GM12891 (cell line): ENCODE results near the gene CIPC.

ENCODE experiments used
- DNase-seq: peaks from one replicate; pipeline ENCODE4 v3.0.0; 2011; ENCODE audit warnings: low spot score; ENCODE audit not compliant: insufficient read length
- FAIRE-seq: peaks from 2 replicates; lab custom pipeline; 2011; peaks lifted over from hg19 to GRCh38; lab: Jason Lieb, UNC
- PAX5 ChIP-seq: IDR thresholded peaks from 2 replicates; pipeline ENCODE4 v1.6.1; 2011; ENCODE audit warnings: low read length, moderate library complexity, mild to moderate bottlenecking; ENCODE audit not compliant: insufficient read depth, severe bottlenecking
- POLR2A ChIP-seq: IDR thresholded peaks from 2 replicates; pipeline ENCODE4 v1.6.1; 2011; ENCODE audit warnings: low read depth, low read length, control low read depth
- POLR2AphosphoS5 ChIP-seq: IDR thresholded peaks from 2 replicates; pipeline ENCODE4 v1.6.1; 2011; ENCODE audit warnings: low read depth, low read length, control low read depth
- POU2F2 ChIP-seq: IDR thresholded peaks from 2 replicates; pipeline ENCODE4 v1.6.1; 2011; ENCODE audit warnings: low read depth, mild to moderate bottlenecking, control low read depth, low read length, moderate library complexity
- SPI1 ChIP-seq: IDR thresholded peaks from 2 replicates; pipeline ENCODE4 v1.6.1; 2011; ENCODE audit warnings: low read depth, low read length, control low read depth
- TAF1 ChIP-seq: IDR thresholded peaks from 2 replicates; pipeline ENCODE4 v1.6.1; 2011; ENCODE audit warnings: low read depth, low read length, control low read depth

CIPC gene

DNA sequence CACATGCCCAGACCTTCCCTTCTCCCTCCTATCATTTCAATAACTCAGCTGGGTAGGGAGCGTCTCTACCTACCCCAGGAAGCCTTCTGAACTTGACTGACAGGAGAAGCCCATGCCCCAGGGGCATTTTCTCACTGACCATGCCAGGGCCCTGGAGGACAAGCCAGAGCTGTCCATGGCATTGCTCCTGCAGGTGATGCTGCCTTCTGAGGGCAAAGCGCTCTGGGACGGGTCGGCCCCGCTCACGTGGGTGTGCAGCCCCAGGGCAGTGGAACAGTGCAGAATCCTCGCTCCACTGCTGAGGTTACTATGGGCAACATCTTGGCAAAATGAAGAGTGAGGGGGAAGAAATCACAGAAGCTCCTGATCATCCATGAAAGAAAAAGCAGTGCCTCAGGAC, 28.5 kb upstream of the CIPC start:
- FAIRE-seq (no peak), DNase-seq (no peak)
- TF ChIP-seq POU2F2 (no peak), POLR2AphosphoS5 (no peak), PAX5 (no peak), POLR2A (no peak), TAF1 (no peak), SPI1 (no peak)

DNA sequence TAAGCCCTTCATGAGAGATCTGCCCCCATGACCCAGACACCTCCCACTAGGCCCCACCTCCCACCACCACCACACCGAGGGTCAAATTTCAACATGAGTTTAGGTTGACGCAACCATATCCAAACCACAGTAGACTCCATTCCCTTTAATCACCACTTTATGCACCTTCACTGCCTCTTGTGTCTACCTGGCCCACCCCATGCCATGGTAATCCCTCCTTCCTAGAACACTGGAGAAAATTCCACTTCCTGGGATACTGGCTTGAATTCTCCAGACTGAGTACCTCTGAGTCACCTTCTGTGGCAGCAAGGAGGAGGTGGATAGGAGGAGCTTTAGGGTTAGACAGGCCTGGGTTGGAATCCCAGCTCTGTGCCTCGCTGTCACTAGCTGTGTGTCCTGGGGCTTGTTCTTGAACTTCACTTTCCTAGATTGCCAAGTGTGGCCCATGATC, 26.1 kb upstream of the CIPC start:
- FAIRE-seq (no peak), DNase-seq (no peak)
- TF ChIP-seq POLR2AphosphoS5 = no peak
- no peak for TF ChIP-seq SPI1
- no peak for TF ChIP-seq POU2F2
- TF ChIP-seq PAX5 = no peak
- TF ChIP-seq POLR2A = no peak

DNA sequence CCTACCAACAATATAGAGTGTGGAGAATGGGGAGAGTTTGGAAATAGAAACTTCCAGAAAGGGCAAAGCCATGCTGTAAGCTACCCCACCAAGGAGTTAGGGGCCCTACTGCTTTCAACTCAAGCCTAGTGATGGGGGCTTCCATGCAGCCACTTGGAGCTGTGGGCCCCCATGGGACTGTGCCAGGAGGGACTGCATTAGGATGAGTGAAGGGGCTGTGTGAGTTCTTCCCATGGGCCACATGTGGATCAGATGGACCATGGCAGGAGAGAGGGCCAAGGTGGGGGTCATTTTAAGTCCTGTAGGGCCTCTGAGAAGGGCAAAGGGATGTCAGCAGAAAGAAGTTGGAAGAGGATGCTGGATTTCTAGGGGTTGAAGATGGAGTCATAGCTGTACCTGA, 23.1 kb upstream of the CIPC start:
- no peak for TF ChIP-seq SPI1
- no peak for TF ChIP-seq PAX5
- TF ChIP-seq POLR2A = no peak
- TF ChIP-seq TAF1 = no peak
- no peak for TF ChIP-seq POLR2AphosphoS5
- no peak for TF ChIP-seq POU2F2
- no peak for FAIRE-seq

DNA sequence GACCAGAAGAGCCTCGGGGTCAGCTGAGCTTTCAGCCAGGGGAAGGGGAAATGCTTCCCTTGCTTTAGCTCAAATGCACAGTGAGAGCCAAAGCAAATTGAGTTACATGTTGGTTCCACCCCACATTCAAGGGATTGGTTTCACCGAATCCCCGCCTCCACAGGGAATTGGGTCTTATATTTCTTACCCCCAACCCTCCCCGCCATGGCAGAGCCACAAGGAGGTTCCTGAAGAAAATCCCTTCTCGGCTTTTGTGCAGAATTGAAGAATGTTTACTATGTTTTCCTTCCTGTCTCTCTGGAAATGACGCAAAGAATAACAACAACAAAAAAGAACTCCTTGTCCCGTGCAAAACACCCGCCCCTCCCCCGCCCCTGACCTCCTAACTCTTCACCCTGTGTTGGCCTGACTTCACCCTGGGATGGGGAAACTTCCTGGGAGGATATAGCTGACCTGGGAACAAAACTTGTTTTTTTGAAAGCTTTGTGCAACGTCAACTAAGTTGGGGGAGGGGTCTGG, 21.9 kb upstream of the CIPC start:
- TF ChIP-seq POU2F2 (no peak), POLR2AphosphoS5 (no peak), POLR2A (no peak), TAF1 (no peak), PAX5 (no peak), SPI1 (no peak)
- FAIRE-seq (no peak), DNase-seq (no peak)

More for the DNA sequence above, 23.1 kb upstream of the CIPC start:
- DNase-seq = no peak

DNA sequence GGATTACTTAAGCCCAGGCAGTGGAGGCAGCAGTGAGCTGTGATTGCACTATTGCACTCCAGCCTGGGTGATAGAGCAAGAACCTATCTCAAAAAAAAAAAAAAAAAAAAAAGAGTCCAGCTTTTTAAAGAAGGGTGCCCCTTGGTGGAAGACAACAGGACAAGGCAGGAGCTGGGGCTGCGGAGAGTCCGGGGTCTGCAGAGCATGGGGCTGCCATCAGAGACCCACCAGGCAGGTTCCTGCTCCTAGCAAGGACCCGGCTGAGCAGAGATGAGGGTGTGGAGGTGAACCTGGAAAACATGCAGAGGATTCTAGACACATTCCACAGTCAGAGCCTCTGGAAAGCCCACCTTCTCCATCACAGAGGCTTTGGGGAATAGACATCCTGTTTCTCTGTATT, 21.0 kb upstream of the CIPC start:
- DNase-seq (no peak), FAIRE-seq (no peak)
- TF ChIP-seq POU2F2 (no peak), PAX5 (no peak), POLR2AphosphoS5 (no peak), TAF1 (no peak), POLR2A (no peak), SPI1 (no peak)

DNA sequence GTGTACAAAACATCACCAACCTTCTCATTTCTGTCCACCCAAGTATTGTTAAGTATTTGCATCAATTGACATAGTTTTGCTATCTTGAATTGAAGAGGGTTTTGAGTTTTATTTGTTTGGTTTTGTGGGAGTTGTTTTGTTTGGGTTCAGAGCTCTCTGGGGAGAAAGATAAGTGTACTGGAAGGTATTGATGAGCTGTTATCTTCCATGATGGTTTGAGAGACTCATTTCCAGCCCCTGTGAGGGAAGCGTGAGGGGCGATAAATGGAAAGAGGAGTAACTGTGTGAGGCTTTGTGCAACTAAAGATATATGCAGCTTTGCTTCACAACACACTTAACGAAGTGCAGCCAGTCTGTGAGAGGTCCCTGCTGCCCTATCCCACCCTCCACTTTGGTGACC, 15.7 kb upstream of the CIPC start:
- TF ChIP-seq POLR2AphosphoS5 (no peak), POLR2A (no peak), PAX5 (no peak), SPI1 (no peak), POU2F2 (no peak), TAF1 (no peak)
- DNase-seq = no peak
- peak; percentile 64 for FAIRE-seq

DNA sequence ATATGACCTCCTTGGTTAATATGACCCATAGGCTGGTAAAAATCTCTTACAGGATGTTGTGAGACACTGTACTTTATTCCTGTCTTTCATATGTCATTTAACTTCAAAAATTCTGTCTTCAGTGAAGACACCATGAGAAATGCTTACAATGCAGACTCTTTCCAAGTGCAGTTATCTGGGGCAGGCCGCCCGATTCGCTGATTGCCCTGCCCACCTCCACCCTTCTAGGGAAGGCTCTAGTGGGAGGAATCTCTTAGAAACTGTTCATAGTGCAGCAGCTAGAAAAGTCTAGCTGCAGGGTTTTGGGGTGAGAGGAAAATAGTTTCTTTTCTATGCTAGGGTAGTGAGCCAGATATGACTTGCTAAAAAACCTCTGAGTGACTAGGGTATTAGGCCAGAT, 15.0 kb upstream of the CIPC start:
- no peak for DNase-seq
- no peak for FAIRE-seq
- TF ChIP-seq PAX5 (no peak), TAF1 (no peak), POLR2A (no peak), SPI1 (no peak), POU2F2 (no peak), POLR2AphosphoS5 (no peak)

DNA sequence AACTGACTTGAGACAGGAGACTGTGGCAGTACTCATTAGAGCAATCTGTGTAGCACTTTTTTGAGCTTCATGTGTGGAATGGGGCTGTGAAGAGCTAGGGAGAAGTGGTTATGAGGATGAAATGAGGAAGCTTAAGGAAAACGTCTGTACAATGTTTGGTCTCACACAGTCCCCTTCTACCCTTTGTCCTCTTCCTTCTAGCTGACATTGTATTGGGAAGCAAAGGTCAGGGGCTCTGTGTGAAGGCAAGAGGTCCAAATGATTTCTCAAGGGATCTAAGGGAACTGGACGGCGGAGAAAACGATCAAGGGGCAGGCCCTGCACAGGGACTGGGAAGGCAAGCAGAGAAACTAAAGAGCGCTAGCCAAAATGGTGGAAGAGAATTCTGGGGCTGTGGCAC, 13.1 kb upstream of the CIPC start:
- FAIRE-seq = no peak
- TF ChIP-seq POLR2A (no peak), TAF1 (no peak), SPI1 (no peak), POLR2AphosphoS5 (no peak), PAX5 (no peak), POU2F2 (no peak)

DNA sequence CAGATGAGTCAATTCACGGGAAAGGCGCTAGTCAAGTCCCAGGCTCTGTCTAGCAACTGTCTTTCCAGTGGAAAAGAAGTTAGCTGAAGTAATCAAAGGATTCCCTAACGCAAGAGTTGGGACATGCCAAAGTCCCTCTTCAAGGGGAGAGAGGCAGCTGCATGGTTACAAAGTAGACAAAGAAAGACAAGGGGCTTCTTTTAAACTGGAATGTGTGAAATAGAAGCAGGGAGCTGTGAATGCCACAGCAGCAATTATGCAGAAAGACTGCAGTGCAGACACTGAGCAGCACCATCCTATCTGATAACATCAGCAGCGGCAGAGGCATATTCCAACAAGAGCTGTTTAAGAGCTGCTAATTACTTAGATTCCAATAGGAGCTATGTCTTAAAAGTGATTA, 12.5 kb upstream of the CIPC start:
- FAIRE-seq (no peak), DNase-seq (no peak)
- TF ChIP-seq POU2F2 (no peak), POLR2AphosphoS5 (no peak), TAF1 (no peak), POLR2A (no peak), SPI1 (no peak), PAX5 (no peak)

More for the DNA sequence above, 13.1 kb upstream of the CIPC start:
- DNase-seq = no peak

DNA sequence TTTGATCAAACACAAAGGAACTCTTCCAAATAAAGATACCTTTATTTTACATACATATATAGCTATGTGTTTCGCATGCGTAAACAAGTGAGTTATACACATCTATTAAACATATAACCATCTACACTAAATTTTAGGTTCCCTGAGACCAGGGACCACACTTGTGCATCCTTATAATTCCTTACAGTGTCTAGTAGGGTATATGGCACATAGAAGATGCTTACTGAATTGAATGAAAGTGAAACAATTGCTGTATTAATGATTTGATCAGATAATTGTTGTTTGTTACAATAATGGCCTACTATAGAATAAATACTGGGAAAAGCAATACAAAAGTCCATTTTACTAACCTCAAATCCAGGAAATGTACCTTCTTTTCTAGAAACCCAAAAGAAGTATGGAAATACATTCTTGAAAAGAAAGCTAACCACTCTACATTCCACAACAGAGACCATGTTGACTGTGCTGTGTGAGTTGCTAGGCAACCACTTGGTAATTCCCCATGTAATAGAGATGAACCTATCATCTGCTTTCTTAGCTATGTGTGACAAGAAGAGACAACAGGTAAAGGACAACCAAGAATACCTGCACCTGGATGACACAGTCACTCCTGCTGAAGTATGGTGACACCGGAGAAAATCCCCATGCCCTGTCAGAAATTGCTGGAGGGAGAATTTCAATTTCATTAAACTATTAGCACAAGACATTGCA, 11.9 kb upstream of the CIPC start:
- DNase-seq (no peak), FAIRE-seq (peak; percentile 82)
- no peak for TF ChIP-seq POU2F2
- no peak for TF ChIP-seq POLR2AphosphoS5
- TF ChIP-seq TAF1 = no peak
- no peak for TF ChIP-seq PAX5
- no peak for TF ChIP-seq POLR2A
- TF ChIP-seq SPI1 = no peak
